ENCODE results near the gene BMX.

The BMX gene

DNA sequence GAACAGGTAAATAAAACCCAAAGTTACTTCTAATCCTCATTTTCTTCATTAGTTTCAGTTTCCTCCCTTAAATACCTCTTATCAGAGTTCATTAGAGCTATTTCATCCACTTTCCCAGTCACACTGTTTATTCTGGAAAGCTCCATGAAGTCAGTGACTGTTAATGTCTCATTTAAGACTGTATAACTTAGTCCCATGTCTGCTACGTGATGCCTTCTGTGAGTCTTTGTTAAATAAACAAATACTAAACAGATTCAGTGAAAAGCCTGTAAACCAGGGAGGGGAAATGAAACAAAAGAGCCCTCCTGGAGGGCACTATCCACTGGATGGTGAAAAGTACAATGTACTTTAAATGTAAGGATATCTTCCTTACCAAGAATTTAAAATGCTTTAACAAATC, 75.4 kb downstream of the BMX start:
- no peak for DNase-seq

GRCh38 chrX:15579778-15580747, 79.5 kb downstream of the BMX start:
- DNase-seq: no peak

DNA sequence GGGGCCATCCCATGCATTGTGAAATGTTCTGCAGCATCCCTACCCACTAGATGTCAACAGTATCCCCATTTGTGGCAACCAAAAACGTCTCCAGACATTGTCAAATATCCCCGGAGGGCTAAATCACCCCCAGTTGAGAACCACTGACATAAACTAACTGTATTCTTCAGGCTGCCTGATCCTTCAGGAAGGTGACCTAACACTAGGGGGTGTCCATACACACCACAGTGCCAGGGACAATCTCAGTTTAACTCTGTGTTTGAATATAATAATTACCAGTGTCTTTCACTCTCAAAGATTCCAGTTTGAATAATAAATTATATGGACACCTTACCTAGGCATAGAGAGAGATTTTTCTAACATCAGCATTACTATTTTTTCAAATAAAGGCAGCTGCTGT, 93.8 kb downstream of the BMX start:
- no peak for DNase-seq

GRCh38 chrX:15598026-15598425, 97.4 kb downstream of the BMX start:
- no peak for DNase-seq

- no peak for DNase-seq
Measured at GRCh38 chrX:15599461-15599860, 98.9 kb downstream of the BMX start.

GRCh38 chrX:15600049-15600448, 99.4 kb downstream of the BMX start:
- no peak for DNase-seq

- DNase-seq: no peak
Measured at GRCh38 chrX:15600745-15601144, 100.1 kb downstream of the BMX start, which contains the start of gene ACE2. Gene ACE2 (minus strand): TSS chrX:15600960. CDS start chrX:15600911, 49 bp downstream.

DNA sequence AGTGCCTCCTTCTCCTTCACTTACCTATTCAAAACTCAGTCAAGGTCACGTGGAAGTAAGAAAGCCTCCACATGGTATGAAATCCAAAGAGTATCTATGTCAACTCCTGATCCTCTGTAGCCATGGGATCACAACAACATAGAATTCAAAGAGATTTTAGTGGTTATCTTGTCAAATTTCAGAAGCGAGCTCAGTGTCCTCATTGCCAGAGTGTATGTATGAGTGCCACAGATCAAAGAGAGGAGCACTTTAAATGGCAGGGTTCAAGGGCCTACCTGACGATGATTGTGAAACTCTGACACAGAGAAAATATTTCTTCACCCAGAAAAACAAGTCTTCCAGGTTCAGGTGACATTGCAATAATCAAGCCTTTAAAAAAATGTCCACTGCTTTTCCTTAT, 101.3 kb downstream of the BMX start:
- no peak for DNase-seq

- DNase-seq: no peak
Measured at GRCh38 chrX:15602761-15603160, 102.2 kb downstream of the BMX start.

DNA sequence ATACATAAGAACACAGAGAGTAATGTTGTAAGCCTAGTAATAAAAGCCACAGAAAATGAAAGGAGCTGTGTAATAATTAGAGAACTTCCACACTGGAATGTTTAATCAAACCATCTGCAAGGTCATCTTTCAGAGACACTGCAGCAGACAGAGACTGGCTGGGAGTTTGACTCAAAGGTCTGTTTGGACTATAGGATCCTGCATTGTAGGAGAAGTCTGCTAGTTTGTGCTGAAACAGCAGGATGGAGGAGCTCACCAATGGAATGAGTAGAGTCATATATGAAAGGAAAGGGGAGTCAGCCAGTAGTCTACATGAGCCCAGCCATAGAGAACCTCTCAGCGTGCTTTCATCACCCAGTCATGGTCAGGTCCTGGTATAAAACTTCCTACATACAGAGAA, 104.6 kb downstream of the BMX start:
- no peak for DNase-seq
